CD14-positive monocyte (primary cell): ENCODE data around the gene ATP6V0B. TPM values are rescaled to one million over a fixed set of nuclear protein-coding genes. Genes with fewer than 3 reads are reported as not detected.
A peak's percentile ranks its signal among the peaks of the same experiment; 100 is the strongest.

Experiments used
- DNase-seq, 3 donors: peaks; one replicate each; pipeline ENCODE4 v3.0.0-alpha.2; 2011 to 2022
- H2AFZ ChIP-seq: 2 replicates; pipeline ENCODE4 v1.6.0; 2012; ENCODE audit warnings: mild to moderate bottlenecking, low read depth, low read length, inconsistent platforms; ENCODE audit not compliant: insufficient read depth, poor library complexity, severe bottlenecking
- H3K27ac ChIP-seq, 2 donors: 1 replicate in 1 of 2; 2 replicates in 1 of 2; pipeline ENCODE4 v1.5.1; 2012 to 2013; ENCODE audit warnings: low read length in 2 of 2, control low read depth in 1 of 2, inconsistent platforms in 1 of 2, low read depth in 1 of 2, mild to moderate bottlenecking in 1 of 2
- H3K27me3 ChIP-seq, 2 donors: one replicate each; pipeline versions ENCODE4 v1.6.0 to v1.6.1; 2011 to 2013; ENCODE audit warnings: low read length in 2 of 2; ENCODE audit not compliant: control insufficient read depth in 2 of 2, insufficient read depth in 2 of 2
- H3K36me3 ChIP-seq, 2 donors: replicated peaks in 1 of 2; 1 replicate in 1 of 2; 2 replicates in 1 of 2; pipeline versions ENCODE4 v1.5.1 to v1.6.1; 2012 to 2013; ENCODE audit warnings: low read length in 2 of 2, control low read depth in 1 of 2, inconsistent platforms in 1 of 2, mild to moderate bottlenecking in 1 of 2; ENCODE audit not compliant: insufficient read depth in 2 of 2, control insufficient read depth in 1 of 2
- H3K4me1 ChIP-seq, 2 donors: 1 replicate in 1 of 2; 2 replicates in 1 of 2; pipeline versions ENCODE4 v1.5.1 to v1.6.1; 2012 to 2013; ENCODE audit warnings: low read length in 2 of 2, control low read depth in 1 of 2, inconsistent platforms in 1 of 2, mild to moderate bottlenecking in 1 of 2, moderate library complexity in 1 of 2; ENCODE audit not compliant: insufficient read depth in 2 of 2, control insufficient read depth in 1 of 2
- H3K4me2 ChIP-seq: replicated peaks from 2 replicates; pipeline ENCODE3; 2012; ENCODE audit warnings: low read length, moderate library complexity, mild to moderate bottlenecking; ENCODE audit not compliant: poor library complexity, severe bottlenecking; ENCODE audit errors: extremely low read depth
- H3K4me3 ChIP-seq, 3 experiments: fragments of 200-600 bp in 1 of 3; sonication (generic) in 1 of 3; replicated peaks in 1 of 3; 1 replicate in 2 of 3; 2 replicates in 1 of 3; pipeline ENCODE4 v1.5.1; 2011 to 2013; ENCODE audit warnings: low read length in 3 of 3, mild to moderate bottlenecking in 3 of 3, control low read depth in 2 of 3, low read depth in 2 of 3, inconsistent platforms in 1 of 3, moderate library complexity in 1 of 3
- H3K79me2 ChIP-seq: 2 replicates; pipeline ENCODE4 v1.6.0; 2012; ENCODE audit warnings: mild to moderate bottlenecking, control low read depth, inconsistent platforms, low read length, moderate library complexity; ENCODE audit not compliant: insufficient read depth
- H3K9ac ChIP-seq: 2 replicates; pipeline ENCODE4 v1.6.0; 2017; ENCODE audit warnings: low read length, mild to moderate bottlenecking; ENCODE audit not compliant: insufficient read depth, poor library complexity, severe bottlenecking
- H3K9me3 ChIP-seq, 2 donors: replicated peaks in 1 of 2; 1 replicate in 1 of 2; 2 replicates in 1 of 2; pipeline versions ENCODE4 v1.5.1 to v1.6.1; 2012 to 2013; ENCODE audit warnings: low read length in 2 of 2, control low read depth in 1 of 2; ENCODE audit not compliant: control insufficient read depth in 1 of 2, insufficient read depth in 1 of 2
- H4K20me1 ChIP-seq: 2 replicates; pipeline ENCODE4 v1.6.0; 2012; ENCODE audit warnings: mild to moderate bottlenecking, low read length, control low read depth, moderate library complexity; ENCODE audit not compliant: insufficient read depth
- H3K27ac Mint-ChIP-seq, 7 donors: one replicate each; pipeline ENCODE4 v1.8.0; 2020; ENCODE audit warnings: mild to moderate bottlenecking in 7 of 7, mixed read lengths in 7 of 7, moderate library complexity in 6 of 7, inconsistent platforms in 2 of 7
- H3K27me3 Mint-ChIP-seq, 3 donors: one replicate each; pipeline ENCODE4 v1.8.0; 2021 to 2022; ENCODE audit warnings: low read depth in 3 of 3, mild to moderate bottlenecking in 3 of 3, mixed read lengths in 3 of 3, moderate library complexity in 3 of 3, inconsistent platforms in 1 of 3
- H3K36me3 Mint-ChIP-seq, 2 donors: one replicate each; pipeline ENCODE4 v1.8.0; 2020; ENCODE audit warnings: mixed read lengths in 2 of 2, inconsistent platforms in 1 of 2, mild to moderate bottlenecking in 1 of 2
- H3K4me1 Mint-ChIP-seq: one replicate; pipeline ENCODE4 v1.8.0; 2020; ENCODE audit warnings: mild to moderate bottlenecking, mixed read lengths
- H3K4me3 Mint-ChIP-seq, 2 donors: one replicate each; pipeline ENCODE4 v1.8.0; 2020; ENCODE audit warnings: mild to moderate bottlenecking in 2 of 2, mixed read lengths in 2 of 2, moderate library complexity in 1 of 2
- H3K9me3 Mint-ChIP-seq, 7 donors: one replicate each; pipeline ENCODE4 v1.8.0; 2020 to 2022; ENCODE audit warnings: mixed read lengths in 7 of 7, mild to moderate bottlenecking in 6 of 7, moderate library complexity in 6 of 7, inconsistent platforms in 2 of 7
- CTCF ChIP-seq: fragments of 200-600 bp; IDR thresholded peaks from one replicate; pipeline ENCODE4 v1.8.0; 2022; ENCODE audit warnings: antibody characterized with exemption, mild to moderate bottlenecking
- WGBS: methylation state at CpG from one replicate; pipeline ENCODE4 v1.1.5; 2013; ENCODE audit warnings: missing lambda C conversion rate; ENCODE audit not compliant: insufficient coverage; 5-methylcytosine and 5-hydroxymethylcytosine counted together
- intact Hi-C, 2 donors: fragments of 100-400 bp; cut with micrococcal nuclease; formaldehyde crosslinking; loops; one replicate each; pipeline versions ENCODE4 v1.15.0 to v1.15.1; 2023
- polyA plus RNA-seq, 3 donors: library from polyadenylated mRNA; depleted of rRNA in 1 of 3; unstranded in 2 of 3; stranded (reverse) in 1 of 3; fragments of 300-500 nt in 2 of 3; fragments of >200 nt in 1 of 3; fragmentation: Illumina TruSeq in 2 of 3; gene quantifications; 1 replicate in 2 of 3; 2 replicates in 1 of 3; pipeline ENCODE4 v1.2.3, GENCODE V29; 2012 to 2021

Gene ATP6V0B
- polyA plus RNA-seq, 3 donors, result 465 to 1,219 (median 954) TPM

GRCh38 chr1:43945674-43946235 lies 29.0 kb upstream of the ATP6V0B start:
- Mint-ChIP-seq H3K36me3 (peaks cover 12 to 13% of the 10 kb centered on the region in 2 donors), H3K27ac (peak overlapping the region; percentile 50 to 98 (median 92)), H3K9me3 (no peaks in the 10 kb centered on the region), H3K4me3 (peak overlapping the region; percentile 88 to 95), H3K27me3 (no peaks in the 10 kb centered on the region), H3K4me1 (peaks cover 49% of the 10 kb centered on the region)
- H3K4me1 ChIP-seq, result peaks cover 20 to 25% of the 10 kb centered on the region in 2 donors
- H2AFZ ChIP-seq, result peak overlapping the region; percentile 97
- intact Hi-C loops, result loop anchor here (1.0 to 10.0 kb wide), 4 partner anchors 29 to 291 kb away; partner anchors contain the start of genes ATP6V0B (in 2 of the 2), KDM4A (in 1 of the 2) and ST3GAL3 (in 1 of the 2)
- H3K27ac ChIP-seq, result peak overlapping the region in 1 of 2 donors; percentile 98
- peaks cover 8 to 20% of the 10 kb centered on the region in 2 donors for H3K36me3 ChIP-seq
- H3K4me2 ChIP-seq, result peak overlapping the region; percentile 98
- no peaks in the 10 kb centered on the region for H3K9me3 ChIP-seq
- H3K79me2 ChIP-seq, result peaks cover 21% of the 10 kb centered on the region
- H3K4me3 ChIP-seq, result peak overlapping the region; percentile 61 to 91 (median 66)
- 0% methylated on average over 1 of the region's 3 CpGs for WGBS
- no peaks in the 10 kb centered on the region for H3K27me3 ChIP-seq
- peak overlapping the region; percentile 98 for H3K9ac ChIP-seq
- no peaks in the 10 kb centered on the region for H4K20me1 ChIP-seq
- DNase-seq, result no peak
- TF ChIP-seq CTCF, result no peak

- peak; percentile 81 for TF ChIP-seq CTCF
- Histone ChIP-seq H3K4me1 (peaks cover 20 to 25% of the 10 kb centered on the region in 2 donors), H3K36me3 (peaks cover 12 to 25% of the 10 kb centered on the region in 2 donors), H3K79me2 (peaks cover 23% of the 10 kb centered on the region), H3K4me2 (peak within 1 kb of the TSS; percentile 98), H4K20me1 (no peaks in the 10 kb centered on the region), H3K27me3 (no peaks in the 10 kb centered on the region), H2AFZ (peak within 1 kb of the TSS; percentile 97), H3K4me3 (peak within 1 kb of the TSS; percentile 61 to 91 (median 66)), H3K27ac (peak within 1 kb of the TSS; percentile 30 to 98), H3K9me3 (no peaks in the 10 kb centered on the region), H3K9ac (peak within 1 kb of the TSS; percentile 98)
- peaks cover 49% of the 10 kb centered on the region for H3K4me1 Mint-ChIP-seq
- peak; percentile 90 to 96 (median 94) for DNase-seq
- H3K9me3 Mint-ChIP-seq, result no peaks in the 10 kb centered on the region
- H3K27ac Mint-ChIP-seq, result peak within 1 kb of the TSS; percentile 90 to 98 (median 97)
- H3K27me3 Mint-ChIP-seq, result no peaks in the 10 kb centered on the region
- WGBS, result under 1% methylated on average over 71 of the region's 74 CpGs
- intact Hi-C loops, result loop anchor here (1.0 to 10.0 kb wide), 4 partner anchors 28 to 292 kb away; partner anchors contain the start of genes ATP6V0B (in 2 of the 2), KDM4A (in 1 of the 2) and ST3GAL3 (in 1 of the 2)
- peak within 1 kb of the TSS; percentile 88 to 95 for H3K4me3 Mint-ChIP-seq
- H3K36me3 Mint-ChIP-seq, result peaks cover 14 to 17% of the 10 kb centered on the region in 2 donors
Measured at GRCh38 chr1:43946236-43947060, 28.3 kb upstream of the ATP6V0B start, which contains the start of gene IPO13. IPO13 (plus strand) TSS chr1:43946950; CDS start chr1:43947601, 651 bp downstream.
